Epidermal melanocyte (primary cell): ENCODE results near the gene ZNF345.

Experiments
- DNase-seq: peaks from one replicate; pipeline ENCODE4 v3.0.0; 2011; ENCODE audit warnings: low spot score; ENCODE audit not compliant: insufficient read length

ZNF345 gene

GRCh38 chr19:36850559-36851442 lies at the start of gene ZNF345:
Gene ZNF345 (plus strand): TSS chr19:36850876. CDS start chr19:36876831, 25,955 bp downstream.
- DNase-seq: peak; percentile 86

GRCh38 chr19:36805364-36805763 lies 45.3 kb upstream of the ZNF345 start:
- no peak for DNase-seq

GRCh38 chr19:36807029-36807428 lies 43.6 kb upstream of the ZNF345 start:
- no peak for DNase-seq

- DNase-seq: no peak
Measured at GRCh38 chr19:36819130-36819630, 31.5 kb upstream of the ZNF345 start.

- DNase-seq: no peak
Measured at GRCh38 chr19:36821758-36822157, 28.9 kb upstream of the ZNF345 start.

DNA sequence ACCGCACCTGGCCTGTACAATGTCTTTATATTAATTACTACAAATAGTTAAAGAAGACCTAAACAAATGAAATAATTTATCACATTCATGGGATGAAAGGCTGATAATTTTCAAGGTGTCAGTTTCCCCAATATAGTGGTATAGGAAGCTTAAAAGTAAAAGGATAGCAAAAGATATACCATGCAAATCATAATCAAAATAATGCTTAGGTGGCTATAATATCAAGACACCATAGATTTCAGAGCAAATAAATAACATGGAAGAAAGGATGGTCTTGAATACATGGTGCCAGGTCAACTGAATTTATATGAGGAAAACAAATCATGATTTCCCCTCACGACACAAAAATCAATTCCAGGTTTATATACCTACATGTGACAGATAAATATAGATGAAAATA lies 17.2 kb upstream of the ZNF345 start:
- DNase-seq: no peak

DNA sequence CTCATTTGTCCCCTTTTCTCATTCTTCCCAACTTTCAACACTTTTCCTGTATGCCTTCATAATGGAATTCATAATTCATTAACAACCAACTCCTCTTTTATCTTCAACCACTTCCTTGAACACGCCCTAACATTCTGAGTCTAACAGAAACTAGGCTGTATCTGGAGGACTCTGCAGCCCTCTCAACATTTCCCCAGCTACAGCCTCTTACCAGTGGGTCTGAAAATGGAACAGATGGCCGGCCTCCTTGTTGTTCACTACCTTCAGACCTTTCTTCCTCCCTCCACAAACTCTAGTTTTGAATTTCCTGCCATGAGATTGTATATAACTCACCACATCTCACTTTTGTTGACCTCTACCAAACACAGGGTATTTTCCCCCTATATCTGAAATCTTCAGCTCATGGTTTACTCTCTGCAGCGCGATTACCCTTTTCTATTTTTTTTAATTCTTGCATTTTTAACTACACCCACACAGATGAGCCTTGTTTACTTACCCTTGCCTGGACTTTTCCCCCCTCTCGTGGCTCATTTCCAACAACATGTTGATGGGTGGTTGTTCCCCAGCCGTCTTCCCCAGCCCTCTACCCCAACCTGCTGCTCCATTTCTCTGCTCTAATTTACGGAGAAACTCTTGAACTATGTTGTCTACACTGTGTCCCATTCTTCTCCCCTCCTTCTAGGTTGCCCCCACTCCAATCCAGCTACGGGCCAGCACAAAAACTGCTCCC lies 13.3 kb upstream of the ZNF345 start:
- DNase-seq: no peak

- DNase-seq: peak; percentile 80
Measured at GRCh38 chr19:36837906-36838783, 12.5 kb upstream of the ZNF345 start, which contains the start of gene ZNF790. Gene ZNF790 (minus strand): TSS chr19:36838387. CDS start chr19:36825619, 12,768 bp downstream.

GRCh38 chr19:36838784-36839324 lies 11.8 kb upstream of the ZNF345 start:
- DNase-seq: no peak

DNA sequence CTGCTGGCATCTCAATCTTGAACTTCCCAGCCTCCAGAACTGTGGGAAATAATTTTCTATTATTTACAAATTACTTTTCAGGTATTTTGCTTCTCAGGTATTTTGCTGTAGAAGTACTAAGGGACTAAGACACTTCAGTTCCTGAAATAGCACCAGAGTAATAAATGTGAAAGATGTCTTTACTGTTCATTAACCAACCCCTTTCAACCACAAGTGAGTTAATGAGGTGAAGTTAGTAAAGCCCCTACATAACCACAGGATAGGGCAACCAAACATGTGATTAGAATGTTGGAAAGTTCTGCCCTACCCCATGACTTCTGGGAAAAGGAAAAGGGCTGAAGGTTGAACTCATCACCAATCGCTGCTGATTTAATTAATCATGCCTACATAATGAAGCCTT lies 2.7 kb upstream of the ZNF345 start:
- no peak for DNase-seq

DNA sequence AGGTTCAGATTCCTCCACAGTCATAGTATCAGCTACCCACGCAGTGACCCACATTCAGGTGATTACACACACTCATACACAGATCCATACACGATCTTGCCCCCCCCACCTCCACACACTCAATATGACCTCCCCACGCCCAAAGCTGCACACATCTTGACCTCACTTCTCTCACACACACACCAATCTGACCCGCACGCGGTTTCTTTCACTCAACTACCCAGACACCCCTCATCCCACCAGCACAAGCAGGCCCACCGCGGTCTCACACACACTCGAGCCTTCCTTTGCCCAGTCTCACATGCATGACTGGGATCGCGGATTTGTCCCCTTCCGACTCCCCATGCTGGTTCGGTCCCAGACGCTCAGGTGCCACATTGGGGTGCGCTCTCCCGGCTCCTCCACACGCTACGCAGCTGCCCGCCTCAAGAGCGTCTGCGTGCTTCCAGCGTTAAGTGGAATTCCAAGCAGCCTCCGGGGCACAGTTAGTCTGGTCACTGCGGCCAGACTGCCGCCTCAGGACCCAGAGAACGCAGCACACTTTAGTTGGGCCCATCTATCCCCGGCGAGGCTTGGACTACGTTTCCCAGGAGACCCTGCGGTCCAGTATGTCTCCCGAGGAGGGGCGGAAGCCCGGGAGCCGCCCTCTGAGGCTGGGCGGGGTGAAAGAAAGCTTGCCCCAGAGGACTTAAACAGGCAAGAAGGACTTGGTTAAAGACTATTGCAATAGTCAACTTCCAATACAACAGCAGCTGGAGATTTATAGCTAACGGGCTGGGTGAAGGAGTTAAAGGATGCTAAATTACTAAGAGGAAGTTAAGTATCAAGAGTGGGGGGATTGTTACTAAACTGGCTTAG lies 746 bp upstream of the ZNF345 start:
- peak; percentile 87 for DNase-seq

DNA sequence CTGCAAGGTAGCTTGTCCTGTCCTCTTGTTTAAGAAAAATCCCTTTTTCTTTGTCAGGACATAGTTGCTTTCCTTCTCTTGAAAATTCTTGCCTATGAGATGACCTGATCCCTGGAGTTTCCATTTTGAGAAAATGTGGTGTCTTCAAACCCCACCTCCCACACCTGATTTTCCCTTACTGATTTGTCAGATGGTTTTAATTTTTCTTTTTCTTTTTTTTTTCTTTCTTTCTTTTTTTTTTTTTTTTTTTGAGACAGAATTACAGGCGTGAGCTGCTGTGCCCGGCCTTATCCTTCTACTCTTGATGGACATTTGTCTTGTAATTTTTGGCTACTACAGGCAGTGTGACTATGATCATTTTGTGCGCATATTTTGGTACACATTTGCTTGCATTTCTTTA lies 1.2 kb downstream of the ZNF345 start:
- DNase-seq: no peak

GRCh38 chr19:36876993-36877938 lies 26.6 kb downstream of the ZNF345 start:
- DNase-seq: no peak

- DNase-seq: no peak
Measured at GRCh38 chr19:36891768-36892357, 41.2 kb downstream of the ZNF345 start.

GRCh38 chr19:36894849-36895383 lies 44.2 kb downstream of the ZNF345 start:
- no peak for DNase-seq

DNA sequence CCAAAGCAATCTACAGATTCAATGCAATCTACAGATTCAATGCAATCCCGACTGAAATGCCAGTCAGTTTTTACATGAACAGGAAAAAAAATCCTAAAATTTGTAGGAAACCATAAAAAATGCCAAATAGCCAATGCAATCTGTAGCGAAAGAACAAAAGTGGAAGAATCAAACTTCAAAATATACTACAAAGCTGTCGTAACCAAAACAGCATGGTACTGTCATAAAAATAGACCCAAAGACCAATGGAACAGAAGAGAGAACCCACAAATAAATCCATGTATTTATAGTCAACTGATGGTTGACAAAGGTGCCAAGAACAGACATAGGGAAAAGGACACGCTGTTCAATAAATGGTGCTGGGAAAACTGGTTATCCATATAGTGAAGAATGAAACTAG lies 47.7 kb downstream of the ZNF345 start:
- no peak for DNase-seq

DNA sequence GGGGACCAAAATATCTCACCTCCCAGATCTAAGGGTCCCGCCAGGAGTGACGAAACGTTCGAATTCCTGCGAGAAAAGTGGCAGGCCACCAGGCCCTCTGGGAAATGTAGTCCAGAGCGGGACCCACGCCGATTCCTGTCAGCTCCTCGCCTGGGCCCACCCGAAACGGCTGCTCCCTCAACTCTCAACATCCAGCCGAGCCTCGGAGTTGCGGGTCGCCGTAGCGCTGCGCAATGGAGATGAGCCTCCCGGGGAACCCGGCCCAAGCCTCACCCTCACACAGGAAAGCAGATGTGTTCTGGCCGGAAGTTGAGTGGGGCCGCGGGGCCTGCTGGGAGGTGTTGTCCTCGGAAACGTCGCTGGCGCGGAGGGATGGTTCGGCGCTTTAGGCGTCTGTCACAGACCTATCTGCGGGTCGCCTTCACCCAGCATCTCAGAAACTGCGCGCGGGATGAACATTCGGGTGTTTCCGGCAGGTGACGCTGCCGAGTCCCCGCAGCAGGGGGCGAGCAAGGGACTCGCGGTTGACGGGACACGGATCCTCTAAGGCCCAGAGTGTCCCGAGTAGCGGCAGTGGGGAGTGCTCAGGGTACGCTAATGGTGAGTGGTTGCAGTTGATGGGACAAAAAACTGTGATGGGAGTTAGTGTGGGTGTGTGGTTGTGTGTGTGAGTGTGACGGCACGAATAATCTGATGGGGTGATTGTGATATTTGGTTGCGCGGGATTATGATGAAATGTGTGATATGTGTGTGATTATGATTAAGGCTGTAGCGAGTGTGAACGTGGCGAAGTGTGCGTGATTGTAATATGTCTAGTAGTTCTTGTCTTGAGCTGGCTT lies 65.5 kb downstream of the ZNF345 start, which contains the start of the genes ZNF568 and ZNF829:
ZNF568 (plus strand) TSS at position 341 of the 839 bp plus-strand sequence. CDS start 6,439 bp downstream, outside the sequence.
ZNF829 (minus strand) TSS at position 300 of the 839 bp plus-strand sequence. CDS start 1,124 bp downstream, outside the sequence.
- peak; percentile 60 for DNase-seq
